RKO (cell line): Measurements from ENCODE around the gene APOBEC3B.
"Not testable (repeated sequence)": the region's sequence is repeated elsewhere in the genome, so short reads cannot be mapped to it uniquely, and the experiment has no call there.

Source experiments
- DNase-seq: peaks from one replicate; pipeline ENCODE4 v3.0.0-alpha.2; 2016; ENCODE audit warnings: low spot score

Gene APOBEC3B

GRCh38 chr22:38997518-38997917, 15.4 kb downstream of the APOBEC3B start:
- no peak for DNase-seq

- peak; percentile 86 for DNase-seq
These were observed 21.1 kb downstream of the APOBEC3B start for GRCh38 chr22:39003165-39003638.

- DNase-seq = no peak
These were observed 25.0 kb downstream of the APOBEC3B start for GRCh38 chr22:39007177-39007576.

DNA sequence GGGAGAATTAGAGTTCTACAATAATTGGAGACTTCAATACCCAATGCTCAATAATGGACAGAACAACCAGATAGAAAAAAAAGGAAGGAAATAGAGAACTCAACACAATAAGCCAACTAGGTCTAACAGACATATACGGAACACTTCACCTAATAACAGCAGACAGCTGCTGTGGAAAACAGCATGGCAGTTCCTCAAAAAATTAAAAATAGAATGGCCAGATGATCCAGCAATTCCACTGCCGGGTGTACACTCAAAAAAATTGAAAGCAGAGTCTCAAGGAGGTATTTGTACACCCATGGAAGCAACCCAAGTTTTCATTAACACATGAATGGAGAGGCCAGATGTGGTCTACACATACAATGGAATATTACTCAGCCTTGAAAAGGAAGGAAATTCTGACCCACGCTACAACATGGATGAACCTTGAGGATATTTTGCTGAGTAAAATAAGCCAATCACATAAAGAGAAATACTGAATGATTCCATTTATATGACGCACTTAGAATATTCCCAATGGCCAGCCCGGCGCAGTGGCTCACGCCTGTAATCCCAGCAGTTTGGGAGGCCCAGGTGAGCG, 26.2 kb downstream of the APOBEC3B start:
- DNase-seq = not testable (repeated sequence)

DNA sequence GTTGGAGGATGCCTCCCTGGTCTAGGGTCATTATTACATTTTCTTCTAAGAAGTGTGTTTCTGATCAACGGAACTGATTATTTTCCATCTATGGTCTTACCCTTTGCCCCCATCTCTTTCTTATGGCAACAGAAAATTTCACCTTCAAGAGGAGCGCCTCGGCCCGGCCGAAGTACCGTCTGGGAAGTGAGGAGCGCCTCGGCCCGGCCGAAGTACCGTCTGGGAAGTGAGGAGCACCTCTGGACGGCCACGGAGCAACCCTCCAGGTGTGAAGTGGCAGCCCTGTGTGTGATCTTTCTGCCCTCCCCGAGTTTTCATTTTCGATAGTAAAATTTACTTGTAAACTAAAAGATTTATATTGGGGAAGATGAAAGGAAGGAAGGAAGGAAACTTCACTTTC, 28.8 kb downstream of the APOBEC3B start:
- DNase-seq = no peak

DNA sequence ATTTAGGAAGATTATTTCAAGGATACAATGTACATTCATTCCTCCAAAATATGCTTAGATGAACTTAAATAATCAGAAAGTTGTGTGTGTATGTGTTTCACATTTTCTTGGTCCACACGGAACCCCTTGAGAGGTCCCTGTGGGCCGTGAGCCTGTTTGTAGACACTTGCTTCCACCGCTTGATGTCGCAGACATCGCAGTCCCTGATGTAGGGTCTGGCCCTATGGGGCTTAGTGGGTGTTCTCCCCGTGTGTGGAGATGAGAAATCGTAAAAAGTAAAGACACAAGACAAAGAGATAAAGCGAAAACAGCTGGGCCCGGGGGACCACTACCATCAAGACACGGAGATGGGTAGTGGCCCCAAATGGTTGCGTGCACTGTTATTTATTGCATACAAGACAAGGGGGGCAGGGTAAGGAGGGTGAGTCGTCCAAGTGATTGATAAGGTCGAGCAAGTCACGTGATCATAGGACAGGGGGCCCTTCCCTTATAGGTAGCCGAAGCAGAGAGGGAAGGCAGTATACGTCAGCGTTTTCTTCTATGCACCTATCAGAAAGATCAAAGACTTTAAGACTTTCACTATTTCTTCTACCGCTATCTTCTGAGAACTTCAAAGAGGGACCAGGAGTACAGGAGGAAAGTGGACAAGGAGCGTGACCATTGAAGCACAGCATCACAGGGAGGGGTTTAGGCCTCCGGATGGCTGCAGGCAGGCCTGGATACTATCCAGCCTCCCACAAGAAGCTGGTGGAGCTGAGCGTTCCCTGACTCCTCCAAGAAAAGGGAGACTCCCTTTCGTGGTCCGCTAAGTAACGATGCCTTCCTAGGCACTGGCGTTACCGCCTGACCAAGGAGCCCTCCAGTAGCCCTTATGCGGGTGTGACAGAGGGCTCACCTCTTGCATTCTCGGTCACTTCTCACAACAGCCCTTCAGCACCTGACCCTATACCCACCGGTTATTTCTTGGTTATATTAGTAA, 30.7 kb downstream of the APOBEC3B start:
- DNase-seq = no peak

DNA sequence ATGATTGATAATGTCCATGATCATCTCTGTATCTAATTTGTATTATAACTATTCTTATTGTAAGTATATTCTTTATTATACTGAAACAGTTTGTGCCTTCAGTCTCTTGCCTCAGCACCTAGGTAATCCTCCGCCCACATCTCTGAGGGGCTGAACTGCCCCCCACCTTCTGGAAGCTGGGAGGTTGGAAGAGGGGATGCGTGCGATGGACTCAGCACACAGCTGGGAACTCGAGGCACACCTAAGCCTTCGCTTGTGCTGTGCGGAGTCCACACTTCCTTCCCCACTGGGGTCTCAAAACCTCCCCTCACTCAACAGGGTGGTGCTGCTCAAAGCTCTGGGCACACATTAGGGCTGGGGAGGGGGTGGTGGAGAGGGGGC, 31.4 kb downstream of the APOBEC3B start:
- not testable (repeated sequence) for DNase-seq

DNA sequence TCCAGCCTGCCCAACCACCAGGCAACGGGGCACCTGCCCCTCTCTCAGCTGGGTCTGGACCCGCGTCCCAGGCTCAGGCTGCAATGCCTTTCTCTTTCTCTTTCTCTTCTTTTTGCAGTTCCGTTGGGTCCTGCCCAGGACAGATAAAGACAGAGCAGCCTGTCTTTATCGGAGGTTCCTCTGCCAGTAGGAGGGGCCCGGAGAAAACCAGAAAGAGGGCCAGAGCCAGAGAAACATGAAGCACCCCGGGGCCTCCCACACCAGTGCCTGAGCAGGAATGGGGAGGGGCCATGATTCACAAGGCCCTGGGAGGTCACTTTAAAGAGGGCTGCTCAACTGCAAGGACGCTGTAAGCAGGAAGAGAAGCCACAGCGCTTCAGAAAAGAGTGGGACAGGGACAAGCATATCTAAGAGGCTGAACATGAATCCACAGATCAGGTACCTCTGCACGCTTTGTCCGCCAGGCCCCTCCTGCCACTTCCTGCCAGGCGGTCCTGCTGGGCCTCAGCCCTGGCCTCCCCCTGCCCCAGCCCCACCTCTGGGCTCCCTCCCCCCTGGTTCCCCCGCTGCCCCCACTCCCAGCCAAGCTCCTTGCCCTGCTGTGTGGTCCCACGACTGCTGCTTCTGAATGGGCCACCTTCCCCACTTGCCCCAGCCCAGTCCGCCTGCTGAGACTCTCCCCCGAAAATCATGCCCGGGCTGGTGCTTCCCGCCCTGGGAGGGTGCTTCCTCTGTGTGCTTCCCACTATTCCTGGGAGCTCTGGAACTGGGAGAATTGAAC, 32.0 kb downstream of the APOBEC3B start, which contains the start of gene APOBEC3C:
TSS of gene APOBEC3C (plus strand) at position 316 of the 781 bp plus-strand sequence. CDS start at position 422, 106 bp downstream.
- peak; percentile 88 for DNase-seq

- DNase-seq = not testable (repeated sequence)
These were observed 32.6 kb downstream of the APOBEC3B start for GRCh38 chr22:39014723-39015121.

GRCh38 chr22:39016592-39016991, 34.4 kb downstream of the APOBEC3B start:
- DNase-seq = no peak

DNA sequence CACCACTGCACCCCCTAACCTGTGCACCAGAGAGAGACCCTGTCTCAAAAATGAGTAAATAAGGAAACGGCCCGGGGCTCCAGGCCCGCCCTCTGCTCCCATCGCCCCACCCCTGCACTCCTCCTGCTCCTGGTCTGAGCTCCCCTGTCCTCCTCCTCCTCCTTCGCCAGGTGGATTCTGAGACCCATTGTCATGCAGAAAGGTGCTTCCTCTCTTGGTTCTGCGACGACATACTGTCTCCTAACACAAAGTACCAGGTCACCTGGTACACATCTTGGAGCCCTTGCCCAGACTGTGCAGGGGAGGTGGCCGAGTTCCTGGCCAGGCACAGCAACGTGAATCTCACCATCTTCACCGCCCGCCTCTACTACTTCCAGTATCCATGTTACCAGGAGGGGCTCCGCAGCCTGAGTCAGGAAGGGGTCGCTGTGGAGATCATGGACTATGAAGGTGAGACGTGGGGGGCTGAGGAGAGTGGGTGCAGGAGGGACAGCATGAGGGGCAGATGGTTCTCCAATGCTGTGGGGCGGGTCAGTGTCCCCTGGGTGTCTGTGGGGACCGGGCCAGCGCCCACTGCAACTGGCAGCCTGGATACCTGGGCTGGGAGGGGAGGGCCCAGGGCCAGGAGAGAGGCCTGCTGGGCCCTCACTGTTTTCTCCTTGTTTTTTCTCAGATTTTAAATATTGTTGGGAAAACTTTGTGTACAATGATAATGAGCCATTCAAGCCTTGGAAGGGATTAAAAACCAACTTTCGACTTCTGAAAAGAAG, 35.6 kb downstream of the APOBEC3B start:
- no peak for DNase-seq

DNA sequence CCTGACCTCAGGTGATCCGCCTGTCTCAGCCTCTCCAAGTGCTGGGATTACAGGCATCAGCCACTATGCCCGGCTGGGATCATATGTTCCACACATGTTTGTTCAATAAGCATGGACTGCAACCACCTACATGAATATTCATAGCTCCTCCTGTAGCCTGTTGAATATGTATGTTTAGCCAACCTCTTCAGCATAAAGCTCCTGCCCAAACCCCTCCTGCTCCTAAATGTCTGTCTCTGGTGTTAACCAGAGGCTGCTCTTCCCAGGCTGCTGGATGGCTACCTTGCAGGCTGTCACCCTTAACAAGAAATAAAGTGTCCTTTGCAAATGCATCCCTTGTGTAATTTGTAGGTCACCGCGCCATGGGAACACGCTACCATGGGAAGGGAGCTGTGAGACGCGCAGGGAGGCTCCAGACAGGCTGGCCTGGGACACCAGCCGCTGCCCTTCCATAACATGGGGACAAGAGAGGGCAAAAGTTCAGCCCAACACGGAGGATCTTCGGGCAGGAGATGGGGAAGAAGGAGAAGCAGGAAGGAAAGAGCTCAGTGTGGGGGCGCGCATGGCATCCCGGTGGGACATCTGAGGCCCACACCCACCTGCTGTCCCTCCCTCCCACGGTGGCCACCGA, 38.0 kb downstream of the APOBEC3B start:
- not testable (repeated sequence) for DNase-seq

- no peak for DNase-seq
These were observed 39.6 kb downstream of the APOBEC3B start for GRCh38 chr22:39021552-39022250.

GRCh38 chr22:39024519-39025308, 42.6 kb downstream of the APOBEC3B start:
- DNase-seq = no peak

GRCh38 chr22:39026509-39027150, 44.5 kb downstream of the APOBEC3B start:
- no peak for DNase-seq

- DNase-seq = no peak
These were observed 45.6 kb downstream of the APOBEC3B start for GRCh38 chr22:39027717-39028116.

- no peak for DNase-seq
These were observed 46.1 kb downstream of the APOBEC3B start for GRCh38 chr22:39028281-39028680.

GRCh38 chr22:39029227-39029626, 47.1 kb downstream of the APOBEC3B start:
- DNase-seq = no peak

GRCh38 chr22:39030705-39031104, 48.6 kb downstream of the APOBEC3B start:
- DNase-seq = no peak
